Hair follicular keratinocyte (primary cell): Measurements from ENCODE around the gene APOA1. TPM values are rescaled to one million over a fixed set of nuclear protein-coding genes. Genes with fewer than 3 reads are reported as not detected.

Experiments used
- total RNA-seq: library from RNA; depleted of rRNA; stranded (reverse); fragments of >200 nt; gene quantifications from 2 replicates; pipeline ENCODE4 v1.2.3, GENCODE V29; 2015

APOA1 gene
- not detected in 2 replicates for total RNA-seq

GRCh38 chr11:116837231-116838091, at the start of gene APOA1:
TSS of gene APOA1 (minus strand) at chr11:116837622. CDS start at chr11:116837387, 235 bp downstream.

GRCh38 chr11:116829525-116830183, 7.8 kb downstream of the APOA1 start, which contains the start of gene APOC3:
TSS of gene APOC3 (plus strand) at chr11:116829907. CDS start at chr11:116830583, 676 bp downstream.

GRCh38 chr11:116823031-116823843, 14.2 kb downstream of the APOA1 start, which contains the start of gene APOA4:
TSS of gene APOA4 (minus strand) at chr11:116823304. CDS start at chr11:116823191, 113 bp downstream.

GRCh38 chr11:116791813-116792143, 45.6 kb downstream of the APOA1 start, which contains the start of gene APOA5:
TSS of gene APOA5 (minus strand) at chr11:116791879. CDS start at chr11:116791860, 19 bp downstream.

GRCh38 chr11:116787786-116788486, 49.5 kb downstream of the APOA1 start, which contains the start of gene ZPR1:
TSS of gene ZPR1 (minus strand) at chr11:116788023. CDS start at chr11:116787990, 33 bp downstream.

Other genes with a start within 250 kb of the APOA1 start
- gene BUD13, start 64.6 kb downstream of the APOA1 start, total RNA-seq = 8.5 and 13.6 TPM in 2 replicates
- 50.1 and 59.5 TPM in 2 replicates for gene ZPR1, start 49.6 kb downstream of the APOA1 start, total RNA-seq
- not detected in 2 replicates for gene APOA5, start 45.7 kb downstream of the APOA1 start, total RNA-seq
- gene APOA4, start 14.3 kb downstream of the APOA1 start, total RNA-seq = not detected in 2 replicates
- gene APOC3, start 7.7 kb downstream of the APOA1 start, total RNA-seq = not detected in 2 replicates